K562 (cell line): ENCODE results near the gene FFAR4. TPM values are rescaled to one million over a fixed set of nuclear protein-coding genes. Genes with fewer than 3 reads are reported as not detected.

Experiments used
- ATAC-seq: fragments of 200-7000 bp; cut with Tn5 transposase; 3 replicates; pipeline ENCODE4 v1.9.1; 2020; ENCODE audit warnings: moderate library complexity
- BruUV-seq: library from RNA; stranded (reverse); fragments of 400-500 nt; replicated peaks from 2 replicates; lab custom pipeline; 2021; lab: Mats Ljungman, UMichigan
- CTCF ChIA-PET: fragments of 300-600 bp; formaldehyde crosslinking; extraction: SDS; loops from one replicate; lab custom pipeline; 2021; ENCODE audit warnings: low intra/inter-chr PET ratio; lab: Yijun Ruan, JAX
- POLR2A ChIA-PET: fragments of 300-600, 350-650 bp; sonication (Branson Sonifier 250); formaldehyde crosslinking; extraction: SDS; loops from one replicate; lab custom pipeline; 2021; ENCODE audit warnings: antibody characterized with exemption, inconsistent platforms; lab: Yijun Ruan, JAX
- DNase-seq, 4 experiments: peaks; one replicate each; pipeline versions ENCODE4 v3.0.0 to v3.0.0-alpha.2; 2011 to 2018; ENCODE audit warnings: low spot score in 3 of 4, mixed read lengths in 3 of 4; ENCODE audit errors: extremely low read depth in 1 of 4
- FAIRE-seq: peaks from 2 replicates; lab custom pipeline; 2011; peaks lifted over from hg19 to GRCh38; lab: Jason Lieb, UNC
- H2AFZ ChIP-seq: 2 replicates; pipeline ENCODE4 v1.6.0; 2011; ENCODE audit warnings: low read depth, low read length, control low read depth, inconsistent platforms
- H3K27ac ChIP-seq: fragments of 200-600 bp; 3 replicates; pipeline ENCODE4 v1.8.0; 2011; ENCODE audit warnings: low read depth, mild to moderate bottlenecking, control low read depth, inconsistent platforms, low read length, moderate library complexity, mixed read lengths; ENCODE audit errors: extremely low read depth
- H3K27me3 ChIP-seq, 2 experiments: fragments of 300-600 bp in 1 of 2; 2 replicates in 1 of 2; 3 replicates in 1 of 2; pipeline versions ENCODE4 v1.6.0 to v1.8.0; 2011; ENCODE audit warnings: inconsistent platforms in 2 of 2, low read length in 2 of 2, mild to moderate bottlenecking in 1 of 2, mixed read lengths in 1 of 2, moderate library complexity in 1 of 2; ENCODE audit not compliant: control insufficient read depth in 2 of 2, insufficient read depth in 2 of 2
- H3K36me3 ChIP-seq: fragments of 300-600 bp; 3 replicates; pipeline ENCODE4 v1.8.0; 2011; ENCODE audit warnings: mild to moderate bottlenecking, low read length, inconsistent platforms; ENCODE audit not compliant: control insufficient read depth, insufficient read depth
- H3K4me1 ChIP-seq, 2 experiments: fragments of 200-600 bp in 1 of 2; replicated peaks in 1 of 2; 2 replicates in 1 of 2; 3 replicates in 1 of 2; pipeline versions ENCODE4 v1.5.1 to v1.8.0; 2011; ENCODE audit warnings: inconsistent platforms in 2 of 2, low read length in 2 of 2, mild to moderate bottlenecking in 1 of 2, mixed read lengths in 1 of 2, moderate library complexity in 1 of 2; ENCODE audit not compliant: control insufficient read depth in 2 of 2, insufficient read depth in 2 of 2
- H3K4me2 ChIP-seq: 2 replicates; pipeline ENCODE4 v1.6.1; 2011; ENCODE audit warnings: low read length, control low read depth, inconsistent platforms, mixed read lengths; ENCODE audit not compliant: insufficient read depth
- H3K4me3 ChIP-seq: fragments of 200-600 bp; sonication (generic), shearing (Covaris generic); 2 replicates; pipeline ENCODE4 v1.5.1; 2016; ENCODE audit warnings: control low read depth, inconsistent platforms
- H3K79me2 ChIP-seq: fragments of 200-600 bp; 3 replicates; pipeline ENCODE4 v1.8.0; 2011; ENCODE audit warnings: low read length, inconsistent platforms; ENCODE audit not compliant: control insufficient read depth, insufficient read depth
- H3K9ac ChIP-seq, 2 experiments: 2 replicates each; pipeline versions ENCODE4 v1.6.0 to v1.6.1; 2011; ENCODE audit warnings: low read depth in 2 of 2, low read length in 2 of 2, control low read depth in 1 of 2, inconsistent platforms in 1 of 2, mild to moderate bottlenecking in 1 of 2, mixed read lengths in 1 of 2; ENCODE audit not compliant: insufficient read depth in 1 of 2
- H3K9me1 ChIP-seq: one replicate; pipeline ENCODE4 v1.6.0; 2011; ENCODE audit warnings: inconsistent platforms, mild to moderate bottlenecking, low read length, moderate library complexity; ENCODE audit not compliant: control insufficient read depth, insufficient read depth
- H3K9me3 ChIP-seq: replicated peaks from 2 replicates; pipeline ENCODE4 v1.5.1; 2011; ENCODE audit warnings: low read depth, low read length, inconsistent platforms; ENCODE audit not compliant: control insufficient read depth, insufficient read depth
- H4K20me1 ChIP-seq: replicated peaks from 2 replicates; pipeline ENCODE4 v1.6.1; 2011; ENCODE audit warnings: low read length, inconsistent platforms, mixed read lengths; ENCODE audit not compliant: control insufficient read depth, insufficient read depth
- FIP1L1 ChIP-seq: fragments of 200-400 bp; formaldehyde crosslinking; IDR thresholded peaks from 2 replicates; pipeline ENCODE4 v1.6.1; 2018; ENCODE audit warnings: mild to moderate bottlenecking, low read depth, low read length; ENCODE audit not compliant: poor library complexity, severe bottlenecking
- RAD21 ChIP-seq, 2 experiments: fragments of 250-450 bp in 1 of 2; fragments of 450-650 bp in 1 of 2; sonication (Bioruptor Pico) in 1 of 2; formaldehyde crosslinking in 1 of 2; IDR thresholded peaks in 1 of 2; conservative IDR thresholded peaks in 1 of 2; 2 replicates each; pipeline versions ENCODE4 v1.4.0 to v1.8.0; 2020 to 2022; ENCODE audit warnings: mild to moderate bottlenecking in 2 of 2, moderate library complexity in 1 of 2
- WGBS: fragments of 100-300 bp; shearing (Covaris generic); methylation state at CpG from one replicate; pipeline ENCODE4 v1.1.6; 2016; ENCODE audit warnings: low coverage, mixed read lengths; ENCODE audit not compliant: insufficient coverage; ENCODE audit errors: missing lambda C conversion rate; 5-methylcytosine and 5-hydroxymethylcytosine counted together
- in situ Hi-C: fragments of 300-500 bp; cut with MboI; formaldehyde crosslinking; loops from 4 replicates; pipeline ENCODE4 v1.15.0; 2018; ENCODE audit warnings: inconsistent platforms, mixed read lengths
- intact Hi-C: fragments of 100-400 bp; cut with micrococcal nuclease; formaldehyde crosslinking; loops from 2 replicates; pipeline ENCODE4 v1.14.2; 2022
- polyA plus RNA-seq, 8 experiments: library from polyadenylated mRNA; depleted of rRNA in 4 of 8; stranded (reverse) in 5 of 8; unstranded in 3 of 8; fragments of >200 nt; fragmentation: Nextera tagmentation in 2 of 8; fragmentation: Illumina TruSeq in 1 of 8; extraction: Ambion mirVana in 2 of 8; extraction: Trizol in 1 of 8; gene quantifications; 2 replicates each; pipeline versions ENCODE4 v1.2.1 to v1.2.3, GENCODE V29; 2011 to 2014; ENCODE audit warnings: inconsistent platforms in 1 of 8, missing spikeins in 1 of 8
- total RNA-seq, 7 experiments: library from RNA; depleted of rRNA in 6 of 7; stranded (reverse); fragments of >200 nt in 6 of 7; fragmentation: Illumina TruSeq in 2 of 7; extraction: Trizol in 2 of 7; gene quantifications; 2 replicates each; pipeline versions ENCODE4 v1.2.1 to v1.2.3, GENCODE V29; 2011 to 2021; ENCODE audit warnings: low replicate concordance in 1 of 7
- TF ChIP-seq, protein P1 (sequence below), 2 experiments: IDR thresholded peaks; 2 replicates each; pipeline ENCODE4 v1.6.1; 2012; ENCODE audit warnings: improper control_type of control experiment in 2 of 2, low read depth in 2 of 2, low read length in 2 of 2, borderline replicate concordance in 1 of 2
- TF ChIP-seq, protein P2 (sequence below), 2 experiments: fragments of 450-650 bp in 1 of 2; IDR thresholded peaks; 2 replicates each; pipeline ENCODE4 v1.6.1; 2011 to 2017; ENCODE audit warnings: low read depth in 2 of 2, antibody characterized with exemption in 1 of 2, borderline replicate concordance in 1 of 2, low read length in 1 of 2, mild to moderate bottlenecking in 1 of 2, mixed read lengths in 1 of 2; ENCODE audit not compliant: control insufficient read depth in 1 of 2
- TF ChIP-seq, protein P3 (sequence below): fragments of 250-450 bp; sonication (Bioruptor Pico); IDR thresholded peaks from 2 replicates; pipeline ENCODE4 v1.5.0; 2022; ENCODE audit warnings: mild to moderate bottlenecking
- TF ChIP-seq, protein P4 (sequence below): fragments of 250-450 bp; sonication (Bioruptor Pico); IDR thresholded peaks from 2 replicates; pipeline ENCODE4 v1.5.0; 2021
- TF ChIP-seq, protein P5 (sequence below), 2 experiments: fragments of 150-350 bp in 1 of 2; IDR thresholded peaks; 2 replicates each; pipeline ENCODE4 v1.6.1; 2012 to 2016; ENCODE audit warnings: low read depth in 2 of 2, low read length in 2 of 2, mild to moderate bottlenecking in 1 of 2, moderate library complexity in 1 of 2

The FFAR4 gene
- total and polyA plus RNA-seq, 9 of the 15 experiments (the other 6 are each of a cell fraction or from before 2014, with no cell fraction given): not detected

DNA sequence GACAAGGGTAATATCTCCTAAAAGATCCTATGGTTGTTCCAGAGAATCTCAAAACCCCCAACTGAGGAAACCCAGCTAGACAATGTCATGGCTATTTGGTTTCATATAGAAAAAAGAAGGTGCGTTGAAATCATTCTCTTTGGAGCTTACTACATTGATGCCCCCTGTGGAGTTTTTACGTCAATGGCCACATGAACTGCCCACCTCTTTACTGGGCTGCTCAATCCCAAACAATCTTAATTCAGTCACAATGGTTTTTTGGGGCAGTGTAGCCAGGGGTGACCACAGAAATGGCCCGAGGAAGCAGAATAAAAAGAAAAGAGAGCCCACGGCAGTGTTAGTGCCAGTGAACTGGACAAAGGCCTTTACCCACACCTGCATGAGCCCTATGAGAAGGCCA lies 26.8 kb downstream of the FFAR4 start:
- 26% methylated on average over 3 of the region's 4 CpGs for WGBS
- Histone ChIP-seq H4K20me1 (no peaks in the 10 kb centered on the region), H3K4me2 (no peak overlapping the region), H3K27me3 (peaks cover 0 to 11% of the 10 kb centered on the region in 2 experiments; a peak in 2 of 5 replicates), H3K27ac (no peak overlapping the region), H2AFZ (no peak overlapping the region), H3K79me2 (no peaks in the 10 kb centered on the region), H3K9ac (no peak overlapping the region), H3K4me3 (no peak overlapping the region), H3K9me3 (no peaks in the 10 kb centered on the region), H3K36me3 (no peaks in the 10 kb centered on the region), H3K9me1 (no peaks in the 10 kb centered on the region), H3K4me1 (no peaks in the 10 kb centered on the region; a peak in 1 of 5 replicates)
- in situ Hi-C loops: no loop called here
- FAIRE-seq: no peak
- DNase-seq: no peak
- POLR2A ChIA-PET: no interaction called here
- intact Hi-C loops: no loop called here
- no peak for ATAC-seq
- CTCF ChIA-PET: no interaction called here
- BruUV-seq: no TSS peak
- TF ChIP-seq, protein P1, sequence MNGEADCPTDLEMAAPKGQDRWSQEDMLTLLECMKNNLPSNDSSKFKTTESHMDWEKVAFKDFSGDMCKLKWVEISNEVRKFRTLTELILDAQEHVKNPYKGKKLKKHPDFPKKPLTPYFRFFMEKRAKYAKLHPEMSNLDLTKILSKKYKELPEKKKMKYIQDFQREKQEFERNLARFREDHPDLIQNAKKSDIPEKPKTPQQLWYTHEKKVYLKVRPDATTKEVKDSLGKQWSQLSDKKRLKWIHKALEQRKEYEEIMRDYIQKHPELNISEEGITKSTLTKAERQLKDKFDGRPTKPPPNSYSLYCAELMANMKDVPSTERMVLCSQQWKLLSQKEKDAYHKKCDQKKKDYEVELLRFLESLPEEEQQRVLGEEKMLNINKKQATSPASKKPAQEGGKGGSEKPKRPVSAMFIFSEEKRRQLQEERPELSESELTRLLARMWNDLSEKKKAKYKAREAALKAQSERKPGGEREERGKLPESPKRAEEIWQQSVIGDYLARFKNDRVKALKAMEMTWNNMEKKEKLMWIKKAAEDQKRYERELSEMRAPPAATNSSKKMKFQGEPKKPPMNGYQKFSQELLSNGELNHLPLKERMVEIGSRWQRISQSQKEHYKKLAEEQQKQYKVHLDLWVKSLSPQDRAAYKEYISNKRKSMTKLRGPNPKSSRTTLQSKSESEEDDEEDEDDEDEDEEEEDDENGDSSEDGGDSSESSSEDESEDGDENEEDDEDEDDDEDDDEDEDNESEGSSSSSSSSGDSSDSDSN (IDR thresholded peaks at IDR 0.05; ENCODE audit: borderline replicate concordance in 1 of 2, low read depth in 2 of 2, low read length in 2 of 2): no peak
- TF ChIP-seq FIP1L1 (no peak), RAD21 (CRISPR knock-in tag; conservative IDR thresholded peaks at IDR 0.05 in 1 of 2, IDR thresholded peaks at IDR 0.05 in 1 of 2) (no peak)
- TF ChIP-seq, protein P2, sequence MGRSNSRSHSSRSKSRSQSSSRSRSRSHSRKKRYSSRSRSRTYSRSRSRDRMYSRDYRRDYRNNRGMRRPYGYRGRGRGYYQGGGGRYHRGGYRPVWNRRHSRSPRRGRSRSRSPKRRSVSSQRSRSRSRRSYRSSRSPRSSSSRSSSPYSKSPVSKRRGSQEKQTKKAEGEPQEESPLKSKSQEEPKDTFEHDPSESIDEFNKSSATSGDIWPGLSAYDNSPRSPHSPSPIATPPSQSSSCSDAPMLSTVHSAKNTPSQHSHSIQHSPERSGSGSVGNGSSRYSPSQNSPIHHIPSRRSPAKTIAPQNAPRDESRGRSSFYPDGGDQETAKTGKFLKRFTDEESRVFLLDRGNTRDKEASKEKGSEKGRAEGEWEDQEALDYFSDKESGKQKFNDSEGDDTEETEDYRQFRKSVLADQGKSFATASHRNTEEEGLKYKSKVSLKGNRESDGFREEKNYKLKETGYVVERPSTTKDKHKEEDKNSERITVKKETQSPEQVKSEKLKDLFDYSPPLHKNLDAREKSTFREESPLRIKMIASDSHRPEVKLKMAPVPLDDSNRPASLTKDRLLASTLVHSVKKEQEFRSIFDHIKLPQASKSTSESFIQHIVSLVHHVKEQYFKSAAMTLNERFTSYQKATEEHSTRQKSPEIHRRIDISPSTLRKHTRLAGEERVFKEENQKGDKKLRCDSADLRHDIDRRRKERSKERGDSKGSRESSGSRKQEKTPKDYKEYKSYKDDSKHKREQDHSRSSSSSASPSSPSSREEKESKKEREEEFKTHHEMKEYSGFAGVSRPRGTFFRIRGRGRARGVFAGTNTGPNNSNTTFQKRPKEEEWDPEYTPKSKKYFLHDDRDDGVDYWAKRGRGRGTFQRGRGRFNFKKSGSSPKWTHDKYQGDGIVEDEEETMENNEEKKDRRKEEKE (IDR thresholded peaks at IDR 0.05; ENCODE audit: borderline replicate concordance in 1 of 2, control insufficient read depth in 1 of 2, low read depth in 2 of 2, low read length in 1 of 2): no peak
- TF ChIP-seq, protein P3, sequence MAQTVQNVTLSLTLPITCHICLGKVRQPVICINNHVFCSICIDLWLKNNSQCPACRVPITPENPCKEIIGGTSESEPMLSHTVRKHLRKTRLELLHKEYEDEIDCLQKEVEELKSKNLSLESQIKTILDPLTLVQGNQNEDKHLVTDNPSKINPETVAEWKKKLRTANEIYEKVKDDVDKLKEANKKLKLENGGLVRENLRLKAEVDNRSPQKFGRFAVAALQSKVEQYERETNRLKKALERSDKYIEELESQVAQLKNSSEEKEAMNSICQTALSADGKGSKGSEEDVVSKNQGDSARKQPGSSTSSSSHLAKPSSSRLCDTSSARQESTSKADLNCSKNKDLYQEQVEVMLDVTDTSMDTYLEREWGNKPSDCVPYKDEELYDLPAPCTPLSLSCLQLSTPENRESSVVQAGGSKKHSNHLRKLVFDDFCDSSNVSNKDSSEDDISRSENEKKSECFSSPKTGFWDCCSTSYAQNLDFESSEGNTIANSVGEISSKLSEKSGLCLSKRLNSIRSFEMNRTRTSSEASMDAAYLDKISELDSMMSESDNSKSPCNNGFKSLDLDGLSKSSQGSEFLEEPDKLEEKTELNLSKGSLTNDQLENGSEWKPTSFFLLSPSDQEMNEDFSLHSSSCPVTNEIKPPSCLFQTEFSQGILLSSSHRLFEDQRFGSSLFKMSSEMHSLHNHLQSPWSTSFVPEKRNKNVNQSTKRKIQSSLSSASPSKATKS (CRISPR knock-in tag): no peak
- TF ChIP-seq, protein P4, sequence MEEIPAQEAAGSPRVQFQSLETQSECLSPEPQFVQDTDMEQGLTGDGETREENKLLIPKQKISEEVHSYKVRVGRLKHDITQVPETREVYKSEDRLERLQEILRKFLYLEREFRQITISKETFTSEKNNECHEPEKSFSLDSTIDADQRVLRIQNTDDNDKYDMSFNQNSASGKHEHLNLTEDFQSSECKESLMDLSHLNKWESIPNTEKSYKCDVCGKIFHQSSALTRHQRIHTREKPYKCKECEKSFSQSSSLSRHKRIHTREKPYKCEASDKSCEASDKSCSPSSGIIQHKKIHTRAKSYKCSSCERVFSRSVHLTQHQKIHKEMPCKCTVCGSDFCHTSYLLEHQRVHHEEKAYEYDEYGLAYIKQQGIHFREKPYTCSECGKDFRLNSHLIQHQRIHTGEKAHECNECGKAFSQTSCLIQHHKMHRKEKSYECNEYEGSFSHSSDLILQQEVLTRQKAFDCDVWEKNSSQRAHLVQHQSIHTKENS: no peak
- TF ChIP-seq, protein P5, sequence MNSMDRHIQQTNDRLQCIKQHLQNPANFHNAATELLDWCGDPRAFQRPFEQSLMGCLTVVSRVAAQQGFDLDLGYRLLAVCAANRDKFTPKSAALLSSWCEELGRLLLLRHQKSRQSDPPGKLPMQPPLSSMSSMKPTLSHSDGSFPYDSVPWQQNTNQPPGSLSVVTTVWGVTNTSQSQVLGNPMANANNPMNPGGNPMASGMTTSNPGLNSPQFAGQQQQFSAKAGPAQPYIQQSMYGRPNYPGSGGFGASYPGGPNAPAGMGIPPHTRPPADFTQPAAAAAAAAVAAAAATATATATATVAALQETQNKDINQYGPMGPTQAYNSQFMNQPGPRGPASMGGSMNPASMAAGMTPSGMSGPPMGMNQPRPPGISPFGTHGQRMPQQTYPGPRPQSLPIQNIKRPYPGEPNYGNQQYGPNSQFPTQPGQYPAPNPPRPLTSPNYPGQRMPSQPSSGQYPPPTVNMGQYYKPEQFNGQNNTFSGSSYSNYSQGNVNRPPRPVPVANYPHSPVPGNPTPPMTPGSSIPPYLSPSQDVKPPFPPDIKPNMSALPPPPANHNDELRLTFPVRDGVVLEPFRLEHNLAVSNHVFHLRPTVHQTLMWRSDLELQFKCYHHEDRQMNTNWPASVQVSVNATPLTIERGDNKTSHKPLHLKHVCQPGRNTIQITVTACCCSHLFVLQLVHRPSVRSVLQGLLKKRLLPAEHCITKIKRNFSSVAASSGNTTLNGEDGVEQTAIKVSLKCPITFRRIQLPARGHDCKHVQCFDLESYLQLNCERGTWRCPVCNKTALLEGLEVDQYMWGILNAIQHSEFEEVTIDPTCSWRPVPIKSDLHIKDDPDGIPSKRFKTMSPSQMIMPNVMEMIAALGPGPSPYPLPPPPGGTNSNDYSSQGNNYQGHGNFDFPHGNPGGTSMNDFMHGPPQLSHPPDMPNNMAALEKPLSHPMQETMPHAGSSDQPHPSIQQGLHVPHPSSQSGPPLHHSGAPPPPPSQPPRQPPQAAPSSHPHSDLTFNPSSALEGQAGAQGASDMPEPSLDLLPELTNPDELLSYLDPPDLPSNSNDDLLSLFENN (IDR thresholded peaks at IDR 0.05; ENCODE audit: low read depth in 2 of 2, low read length in 2 of 2): no peak
